GM12801 (cell line): Measurements from ENCODE around the gene RSU1.

Experiments used
- TF ChIP-seq, protein P1 (sequence below): IDR thresholded peaks from one replicate; pipeline ENCODE4 v1.5.1; 2011; ENCODE audit warnings: control low read depth; ENCODE audit not compliant: insufficient read length; ENCODE audit errors: extremely low read depth

RSU1 gene

DNA sequence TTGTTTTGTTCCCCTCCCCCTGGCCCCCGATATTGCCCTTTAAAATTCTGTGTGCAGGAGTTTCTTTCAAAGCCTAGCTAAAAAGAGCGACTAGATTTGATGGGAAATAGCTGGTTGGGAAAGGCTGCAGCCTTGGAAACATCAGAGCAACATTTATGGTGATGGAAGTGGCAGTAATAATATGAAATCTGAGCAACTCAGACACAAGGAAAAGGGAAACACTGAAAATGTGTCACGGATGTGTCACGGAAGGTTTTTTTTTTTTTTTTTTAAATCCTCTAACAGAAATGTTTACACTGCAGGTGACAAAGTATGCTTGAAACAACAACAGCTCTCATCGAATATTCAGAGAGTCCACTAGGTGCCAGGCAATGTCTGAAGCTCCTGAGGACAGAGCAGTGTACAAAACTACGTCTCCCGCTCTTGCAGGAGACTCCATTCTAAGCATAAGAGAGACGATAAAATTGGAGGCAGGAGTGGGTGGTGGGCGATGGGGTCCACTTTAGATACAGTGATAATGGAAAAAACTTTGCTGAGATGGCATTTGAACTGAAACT, 143.0 kb downstream of the RSU1 start:
- TF ChIP-seq, protein P1, sequence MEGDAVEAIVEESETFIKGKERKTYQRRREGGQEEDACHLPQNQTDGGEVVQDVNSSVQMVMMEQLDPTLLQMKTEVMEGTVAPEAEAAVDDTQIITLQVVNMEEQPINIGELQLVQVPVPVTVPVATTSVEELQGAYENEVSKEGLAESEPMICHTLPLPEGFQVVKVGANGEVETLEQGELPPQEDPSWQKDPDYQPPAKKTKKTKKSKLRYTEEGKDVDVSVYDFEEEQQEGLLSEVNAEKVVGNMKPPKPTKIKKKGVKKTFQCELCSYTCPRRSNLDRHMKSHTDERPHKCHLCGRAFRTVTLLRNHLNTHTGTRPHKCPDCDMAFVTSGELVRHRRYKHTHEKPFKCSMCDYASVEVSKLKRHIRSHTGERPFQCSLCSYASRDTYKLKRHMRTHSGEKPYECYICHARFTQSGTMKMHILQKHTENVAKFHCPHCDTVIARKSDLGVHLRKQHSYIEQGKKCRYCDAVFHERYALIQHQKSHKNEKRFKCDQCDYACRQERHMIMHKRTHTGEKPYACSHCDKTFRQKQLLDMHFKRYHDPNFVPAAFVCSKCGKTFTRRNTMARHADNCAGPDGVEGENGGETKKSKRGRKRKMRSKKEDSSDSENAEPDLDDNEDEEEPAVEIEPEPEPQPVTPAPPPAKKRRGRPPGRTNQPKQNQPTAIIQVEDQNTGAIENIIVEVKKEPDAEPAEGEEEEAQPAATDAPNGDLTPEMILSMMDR: no peak

DNA sequence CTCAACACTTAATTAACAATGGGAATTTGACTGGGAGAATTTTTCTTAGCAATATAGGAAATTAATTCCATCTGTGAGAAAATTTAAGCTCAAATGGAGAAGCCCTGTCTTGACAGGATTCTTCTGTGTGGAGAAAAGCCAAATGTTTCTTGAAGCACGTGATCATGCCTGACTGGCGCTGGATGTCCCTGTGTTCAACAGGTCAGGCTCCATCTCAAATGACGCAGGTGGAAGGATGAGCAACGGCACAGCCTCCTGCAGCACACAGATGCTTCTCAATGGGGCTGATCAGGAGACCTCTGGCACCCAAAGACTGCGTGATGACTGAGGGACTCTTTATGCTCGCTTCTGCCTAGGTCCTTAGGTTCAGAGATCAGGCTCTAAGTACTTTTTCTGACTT, 143.8 kb downstream of the RSU1 start:
- TF ChIP-seq, protein P1: no peak

DNA sequence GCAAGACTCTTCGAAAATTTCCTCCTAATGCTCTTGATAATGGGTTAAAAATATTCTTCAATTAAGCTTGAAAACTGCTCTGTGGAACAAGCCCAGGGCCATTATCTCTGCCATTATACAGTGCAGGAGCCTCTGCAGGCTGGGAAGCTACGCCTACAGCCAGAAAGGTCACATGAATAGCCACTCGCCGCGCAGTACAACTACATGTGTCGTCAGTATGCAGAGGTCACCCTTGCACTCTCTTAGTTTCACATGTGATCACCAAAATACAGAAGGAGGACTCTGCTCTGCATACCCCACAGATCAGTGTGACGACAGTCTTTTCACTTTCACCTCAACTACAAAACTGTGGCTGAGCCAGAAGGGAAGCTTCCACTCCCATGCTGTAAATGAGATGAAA, 153.8 kb downstream of the RSU1 start:
- TF ChIP-seq, protein P1: no peak

DNA sequence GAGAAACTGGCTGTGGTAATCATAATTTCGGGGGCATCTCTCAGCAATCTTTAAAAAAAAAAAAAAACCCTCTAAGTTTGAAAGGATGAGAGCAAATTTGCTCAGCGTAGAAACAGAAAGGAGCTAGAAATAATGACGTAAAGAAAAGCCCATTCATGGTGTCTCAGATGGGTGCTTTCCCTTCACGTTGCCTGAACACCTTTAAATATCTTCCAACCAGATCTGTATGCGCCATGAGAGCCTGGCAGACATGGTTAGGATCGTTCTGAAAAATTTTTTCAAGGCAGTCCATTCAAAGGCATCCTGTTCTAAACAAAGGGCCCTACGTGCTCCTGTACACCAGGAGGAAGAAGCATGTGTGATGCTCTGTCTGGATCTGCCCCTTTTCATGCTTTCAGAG, 154.3 kb downstream of the RSU1 start:
- TF ChIP-seq, protein P1: no peak

DNA sequence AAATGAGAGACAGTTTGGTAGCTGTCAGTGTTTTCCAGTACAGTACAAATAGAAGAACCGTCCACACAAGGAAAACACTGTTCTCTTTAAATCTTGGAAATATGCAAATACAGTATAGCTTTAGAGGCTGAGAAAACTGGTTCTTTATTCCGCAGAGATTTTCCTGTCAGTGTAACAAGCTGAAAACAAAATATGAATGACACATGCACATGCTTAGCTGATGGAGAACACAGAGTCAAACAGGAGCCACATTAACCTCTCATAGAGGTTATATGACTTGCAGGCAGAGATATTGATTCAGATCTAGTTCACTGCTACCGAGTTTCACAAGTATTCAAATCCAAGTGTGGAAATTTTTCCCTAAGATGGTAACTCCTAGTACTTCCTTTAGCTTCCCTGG, 160.3 kb downstream of the RSU1 start:
- TF ChIP-seq, protein P1: no peak

DNA sequence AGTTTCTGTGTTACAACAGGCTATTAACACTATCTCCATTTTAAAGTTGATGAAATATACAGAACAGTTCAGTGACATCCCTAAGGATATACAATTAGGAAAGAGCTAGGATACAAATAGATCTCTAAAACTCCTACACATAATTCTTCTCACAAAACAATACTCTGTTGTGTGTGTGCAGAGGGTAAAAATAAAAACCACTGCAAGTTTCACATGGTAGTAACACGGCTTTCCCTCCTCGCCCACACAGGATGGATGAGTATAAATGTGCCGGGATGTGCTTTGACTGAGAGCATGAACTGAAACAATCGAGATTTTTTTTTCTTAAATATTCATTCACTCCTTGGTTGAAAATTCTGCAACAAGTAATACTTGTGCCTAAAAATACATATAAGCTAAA, 164.0 kb downstream of the RSU1 start:
- TF ChIP-seq, protein P1: no peak

DNA sequence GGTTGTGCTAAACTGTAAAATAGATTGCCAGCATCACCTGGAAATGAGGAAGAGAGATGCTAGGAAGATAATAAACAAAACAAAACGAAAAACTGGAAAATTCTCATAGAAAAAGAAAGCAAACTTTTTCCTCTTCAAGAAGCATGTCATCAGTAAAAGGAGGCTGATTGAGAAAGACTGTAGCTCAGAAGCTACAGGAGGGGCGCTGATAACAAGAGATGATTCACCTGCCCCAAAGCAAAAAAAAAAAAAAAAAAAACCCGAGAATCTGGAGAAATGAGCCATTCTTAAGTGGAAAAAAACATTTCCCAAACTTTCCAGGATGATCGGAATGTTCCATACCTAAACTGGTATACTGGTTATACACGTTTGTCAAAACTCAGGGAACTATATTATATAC, 165.1 kb downstream of the RSU1 start:
- TF ChIP-seq, protein P1: no peak
